ENCODE measurements around the gene MRPS23.

Gene MRPS23

GRCh38 chr17:57809879-57810278 lies 40.0 kb downstream of the MRPS23 start:
- no peaks in the 10 kb centered on the region for H3K9me3 Mint-ChIP-seq
- peak overlapping the region in 1 of 3 experiments; percentile 6 for H3K4me3 Mint-ChIP-seq
- H3K36me3 Mint-ChIP-seq (ENCODE audit: low read depth): no peaks in the 10 kb centered on the region
- peaks cover 39% of the 10 kb centered on the region for H3K4me1 Mint-ChIP-seq
- peaks cover 81% of the 10 kb centered on the region for H3K27me3 Mint-ChIP-seq (ENCODE audit: low read depth)
- TF ChIP-seq CTCF (IDR thresholded peaks at IDR 0.05; ENCODE audit: unreplicated experiment in 3 of 3): no peak
- H3K27ac Mint-ChIP-seq: peak overlapping the region; percentile 68 to 91 (median 86)

GRCh38 chr17:57808882-57809281 lies 41.0 kb downstream of the MRPS23 start:
- TF ChIP-seq CTCF (IDR thresholded peaks at IDR 0.05; ENCODE audit: unreplicated experiment in 3 of 3): no peak
- Mint-ChIP-seq H3K36me3 (ENCODE audit: low read depth) (no peaks in the 10 kb centered on the region), H3K27ac (no peak overlapping the region), H3K4me1 (peaks cover 39% of the 10 kb centered on the region), H3K4me3 (no peak overlapping the region), H3K9me3 (no peaks in the 10 kb centered on the region), H3K27me3 (ENCODE audit: low read depth) (peaks cover 78% of the 10 kb centered on the region)

DNA sequence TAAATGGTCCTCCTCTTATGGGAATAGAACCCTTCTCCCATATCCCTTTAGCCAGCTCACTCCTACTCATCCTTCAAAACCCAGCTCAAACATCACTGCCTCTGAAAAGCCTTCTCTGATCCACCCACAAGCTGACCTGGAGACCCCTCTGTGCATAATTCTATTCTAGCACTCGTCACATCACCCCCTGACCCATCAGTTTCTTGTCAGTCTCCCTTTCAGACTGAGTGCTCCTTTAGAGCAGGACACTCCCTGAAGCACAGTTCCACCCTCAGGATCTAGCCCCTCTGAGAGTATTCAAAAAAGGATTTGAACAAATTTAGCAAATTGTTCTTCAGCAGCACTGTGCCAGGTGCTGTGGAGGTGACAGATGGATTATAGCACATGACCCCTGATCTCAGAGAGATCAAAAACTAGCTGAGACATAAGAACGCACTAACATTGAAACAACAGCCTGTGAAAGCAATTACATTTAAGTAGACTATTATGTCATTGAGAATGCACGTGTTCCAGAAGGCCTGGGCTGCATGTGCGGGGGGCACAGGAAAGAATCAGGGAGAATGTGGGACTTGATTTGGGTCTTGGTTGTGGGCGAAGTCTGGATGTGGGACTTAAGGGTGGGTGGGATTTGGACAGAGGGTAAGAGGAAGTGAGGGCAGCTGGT lies 43.5 kb downstream of the MRPS23 start:
- no peak for TF ChIP-seq CTCF (IDR thresholded peaks at IDR 0.05; ENCODE audit: unreplicated experiment in 3 of 3)
- Mint-ChIP-seq H3K27ac (peak overlapping the region in 1 of 3 experiments; percentile 22), H3K9me3 (peaks cover 9% of the 10 kb centered on the region), H3K4me3 (no peak overlapping the region), H3K4me1 (peaks cover 33% of the 10 kb centered on the region), H3K27me3 (ENCODE audit: low read depth) (peaks cover 65% of the 10 kb centered on the region), H3K36me3 (ENCODE audit: low read depth) (peaks cover 7% of the 10 kb centered on the region)

DNA sequence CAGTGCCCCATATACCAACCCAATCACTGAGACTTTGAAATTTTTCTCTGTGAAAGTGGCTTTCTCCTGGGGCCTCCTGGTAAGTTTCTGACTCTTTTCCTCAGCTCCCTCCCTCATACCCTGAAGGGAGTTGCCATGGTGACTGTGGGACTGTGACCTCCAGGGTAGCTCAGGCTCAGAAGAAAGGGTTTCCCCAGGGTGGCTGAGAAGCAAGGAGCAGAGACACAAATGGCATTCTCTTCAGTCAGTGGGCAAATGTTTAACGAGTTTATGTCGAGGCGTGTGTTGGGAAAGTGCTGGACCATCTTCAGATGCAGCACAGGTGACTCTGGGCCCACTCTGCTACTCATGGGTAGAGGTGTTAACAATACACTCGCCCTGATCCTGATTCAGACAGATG lies 46.8 kb downstream of the MRPS23 start:
- peaks cover 13% of the 10 kb centered on the region for H3K9me3 Mint-ChIP-seq
- H3K4me3 Mint-ChIP-seq: no peak overlapping the region
- H3K27me3 Mint-ChIP-seq (ENCODE audit: low read depth): peaks cover 45% of the 10 kb centered on the region
- peaks cover 11% of the 10 kb centered on the region for H3K36me3 Mint-ChIP-seq (ENCODE audit: low read depth)
- peak overlapping the region in 1 of 3 experiments; percentile 48 for H3K27ac Mint-ChIP-seq
- peaks cover 17% of the 10 kb centered on the region for H3K4me1 Mint-ChIP-seq
- no peak for TF ChIP-seq CTCF (IDR thresholded peaks at IDR 0.05; ENCODE audit: unreplicated experiment in 3 of 3)

GRCh38 chr17:57801044-57801711 lies 48.7 kb downstream of the MRPS23 start:
- Mint-ChIP-seq H3K9me3 (peaks cover 13% of the 10 kb centered on the region), H3K27ac (no peak overlapping the region), H3K27me3 (ENCODE audit: low read depth) (peaks cover 29% of the 10 kb centered on the region), H3K4me1 (peaks cover 5% of the 10 kb centered on the region), H3K36me3 (ENCODE audit: low read depth) (peaks cover 11% of the 10 kb centered on the region), H3K4me3 (no peak overlapping the region)
- TF ChIP-seq CTCF (IDR thresholded peaks at IDR 0.05; ENCODE audit: unreplicated experiment in 3 of 3): no peak

DNA sequence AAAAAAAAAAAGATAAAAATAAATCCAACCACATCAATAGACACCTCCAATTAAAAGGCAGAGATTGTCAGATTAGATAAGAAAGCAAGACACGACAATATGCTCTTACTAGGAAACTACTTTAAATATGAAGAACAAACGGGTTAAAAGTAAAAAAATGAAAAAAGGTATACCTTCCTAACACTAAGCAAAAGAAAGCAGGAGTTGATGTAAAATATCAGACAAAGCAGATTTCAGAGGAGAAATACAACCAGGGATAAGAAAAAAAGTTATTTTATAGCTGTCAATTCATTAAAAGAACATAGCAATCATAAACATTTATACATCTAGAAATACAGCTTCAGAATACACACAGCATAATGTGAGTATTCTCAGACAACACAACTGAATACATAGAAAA lies 55.0 kb downstream of the MRPS23 start:
- Mint-ChIP-seq H3K4me3 (no peak overlapping the region), H3K4me1 (no peaks in the 10 kb centered on the region), H3K9me3 (peaks cover 9% of the 10 kb centered on the region), H3K27me3 (ENCODE audit: low read depth) (peaks cover 26% of the 10 kb centered on the region), H3K36me3 (ENCODE audit: low read depth) (no peaks in the 10 kb centered on the region), H3K27ac (no peak overlapping the region)
- no peak for TF ChIP-seq CTCF (IDR thresholded peaks at IDR 0.05; ENCODE audit: unreplicated experiment in 3 of 3)
